ENCODE data around the gene MAP3K9.
A peak's percentile ranks its signal among the peaks of the same experiment; 100 is the strongest.
"Not testable (repeated sequence)": the region's sequence is repeated elsewhere in the genome, so short reads cannot be mapped to it uniquely, and the experiment has no call there.

MAP3K9 gene

DNA sequence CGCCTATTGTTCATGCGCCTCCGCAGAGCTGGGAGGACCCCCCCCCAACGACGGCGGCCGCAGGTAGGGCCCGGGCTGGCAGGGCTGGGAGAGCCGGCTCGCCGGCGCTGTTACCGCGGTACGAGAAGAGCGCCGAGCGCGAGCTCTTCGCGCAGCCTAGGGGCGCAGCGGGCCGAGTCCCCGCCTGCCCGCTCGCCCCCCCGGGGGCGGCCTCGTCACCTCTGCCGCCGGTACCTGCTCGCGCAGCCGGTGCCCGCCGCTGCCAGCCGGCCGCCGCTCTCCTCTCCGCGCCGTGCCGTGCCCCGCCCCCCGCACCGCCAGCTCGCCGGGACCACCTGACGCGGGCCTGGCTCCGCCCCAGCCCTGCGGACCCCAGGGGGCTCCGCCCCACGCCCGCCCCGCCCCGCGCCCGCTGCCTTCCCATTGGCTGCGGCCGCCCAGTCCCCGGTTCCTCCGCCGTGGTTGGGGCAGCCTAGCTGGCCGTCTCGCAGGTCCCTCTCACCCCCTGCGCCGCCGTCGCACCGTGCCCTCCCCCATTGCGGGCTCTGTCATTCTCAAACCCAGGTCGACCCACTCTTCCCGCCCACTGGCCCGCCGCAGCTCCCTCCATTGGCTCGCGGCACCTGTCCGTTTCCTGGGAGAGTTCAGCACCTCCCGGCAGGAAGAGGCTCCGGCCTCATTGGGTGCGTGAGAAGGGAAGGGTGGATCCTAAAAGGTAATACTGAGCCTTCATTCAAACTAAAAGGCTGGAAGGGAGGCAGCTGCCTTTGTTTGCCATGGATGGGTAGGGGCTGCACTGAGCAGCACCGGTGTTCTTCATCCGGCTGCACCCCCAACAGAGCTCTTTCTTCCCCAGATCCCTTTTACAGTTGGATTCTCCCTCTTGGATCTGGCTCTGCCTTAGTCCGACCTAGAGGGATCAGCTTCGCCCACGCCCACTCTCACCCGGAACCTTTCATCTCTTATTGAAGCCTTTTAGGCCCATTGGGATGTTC, at the start of gene MAP3K9:
Gene MAP3K9 (minus strand): TSS at position 289 of the 995 bp plus-strand sequence. CDS start 342 bp downstream, outside the sequence.
- Histone ChIP-seq H3K36me3 (no peaks in the 10 kb centered on the region; the same call in 1 of the 2 replicates), H3K4me3 (ENCODE audit: low read depth, low read length) (peak within 1 kb of the TSS; percentile 82), H3K27me3 (ENCODE audit: insufficient read depth, low read depth, severe bottlenecking) (no peaks in the 10 kb centered on the region), H3K27ac (peak within 1 kb of the TSS; percentile 90), H3K9me3 (ENCODE audit: severe bottlenecking) (no peaks in the 10 kb centered on the region)
- DNase-seq, result peak; percentile 99
- TF ChIP-seq, protein P1, sequence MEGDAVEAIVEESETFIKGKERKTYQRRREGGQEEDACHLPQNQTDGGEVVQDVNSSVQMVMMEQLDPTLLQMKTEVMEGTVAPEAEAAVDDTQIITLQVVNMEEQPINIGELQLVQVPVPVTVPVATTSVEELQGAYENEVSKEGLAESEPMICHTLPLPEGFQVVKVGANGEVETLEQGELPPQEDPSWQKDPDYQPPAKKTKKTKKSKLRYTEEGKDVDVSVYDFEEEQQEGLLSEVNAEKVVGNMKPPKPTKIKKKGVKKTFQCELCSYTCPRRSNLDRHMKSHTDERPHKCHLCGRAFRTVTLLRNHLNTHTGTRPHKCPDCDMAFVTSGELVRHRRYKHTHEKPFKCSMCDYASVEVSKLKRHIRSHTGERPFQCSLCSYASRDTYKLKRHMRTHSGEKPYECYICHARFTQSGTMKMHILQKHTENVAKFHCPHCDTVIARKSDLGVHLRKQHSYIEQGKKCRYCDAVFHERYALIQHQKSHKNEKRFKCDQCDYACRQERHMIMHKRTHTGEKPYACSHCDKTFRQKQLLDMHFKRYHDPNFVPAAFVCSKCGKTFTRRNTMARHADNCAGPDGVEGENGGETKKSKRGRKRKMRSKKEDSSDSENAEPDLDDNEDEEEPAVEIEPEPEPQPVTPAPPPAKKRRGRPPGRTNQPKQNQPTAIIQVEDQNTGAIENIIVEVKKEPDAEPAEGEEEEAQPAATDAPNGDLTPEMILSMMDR (IDR thresholded peaks at IDR 0.05; ENCODE audit: low read depth, low read length), result no peak

DNA sequence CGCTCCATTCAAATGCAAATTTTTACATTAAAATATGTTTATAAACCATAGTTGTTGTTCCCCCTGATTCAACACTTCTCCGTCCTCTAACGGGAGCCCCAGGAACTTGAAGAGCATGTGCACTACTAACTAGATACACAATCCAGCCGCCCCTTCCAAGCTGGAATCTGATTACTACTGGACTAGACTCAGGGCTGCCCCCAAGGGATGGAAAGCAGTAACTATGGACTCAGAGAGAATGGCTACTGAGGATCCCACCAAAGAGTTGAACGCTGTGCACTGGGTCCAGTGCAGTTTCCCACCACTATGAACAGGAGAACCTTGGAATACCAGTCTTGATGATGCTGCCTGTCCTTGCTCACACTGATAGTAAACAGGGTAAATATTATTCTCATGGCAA, 49.3 kb upstream of the MAP3K9 start:
- H3K36me3 ChIP-seq, result no peaks in the 10 kb centered on the region
- H3K9me3 ChIP-seq (ENCODE audit: severe bottlenecking), result no peaks in the 10 kb centered on the region
- H3K27ac ChIP-seq, result no peak overlapping the region
- H3K27me3 ChIP-seq (ENCODE audit: insufficient read depth, low read depth, severe bottlenecking), result no peaks in the 10 kb centered on the region
- TF ChIP-seq, protein P1 (IDR thresholded peaks at IDR 0.05; ENCODE audit: low read depth, low read length), result peak; percentile 25
- H3K4me3 ChIP-seq (ENCODE audit: low read depth, low read length), result no peak overlapping the region
- DNase-seq, result peak; percentile 21

DNA sequence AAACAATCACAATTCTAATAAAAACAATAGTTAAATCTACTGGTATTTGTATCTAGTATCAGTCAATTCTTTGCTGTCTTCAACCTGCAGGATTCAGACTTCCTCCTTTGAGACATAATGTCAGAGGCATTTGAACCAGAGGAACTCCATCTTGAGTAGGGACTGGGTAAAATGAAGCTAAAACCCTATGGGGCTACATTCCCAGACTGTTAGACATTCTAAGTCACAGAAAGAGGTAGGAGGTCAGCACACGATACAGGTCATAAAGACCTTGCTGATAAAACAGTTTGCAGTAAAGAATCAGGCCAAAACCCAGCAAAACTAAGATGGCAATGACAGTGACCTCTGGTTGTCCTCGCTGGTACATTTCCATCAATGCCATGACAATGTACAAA, 48.2 kb upstream of the MAP3K9 start:
- Histone ChIP-seq H3K36me3 (no peaks in the 10 kb centered on the region), H3K9me3 (ENCODE audit: severe bottlenecking) (no peaks in the 10 kb centered on the region), H3K27me3 (ENCODE audit: insufficient read depth, low read depth, severe bottlenecking) (no peaks in the 10 kb centered on the region), H3K4me3 (ENCODE audit: low read depth, low read length) (no peak overlapping the region), H3K27ac (no peak overlapping the region)
- TF ChIP-seq, protein P1 (IDR thresholded peaks at IDR 0.05; ENCODE audit: low read depth, low read length), result no peak
- DNase-seq, result no peak

DNA sequence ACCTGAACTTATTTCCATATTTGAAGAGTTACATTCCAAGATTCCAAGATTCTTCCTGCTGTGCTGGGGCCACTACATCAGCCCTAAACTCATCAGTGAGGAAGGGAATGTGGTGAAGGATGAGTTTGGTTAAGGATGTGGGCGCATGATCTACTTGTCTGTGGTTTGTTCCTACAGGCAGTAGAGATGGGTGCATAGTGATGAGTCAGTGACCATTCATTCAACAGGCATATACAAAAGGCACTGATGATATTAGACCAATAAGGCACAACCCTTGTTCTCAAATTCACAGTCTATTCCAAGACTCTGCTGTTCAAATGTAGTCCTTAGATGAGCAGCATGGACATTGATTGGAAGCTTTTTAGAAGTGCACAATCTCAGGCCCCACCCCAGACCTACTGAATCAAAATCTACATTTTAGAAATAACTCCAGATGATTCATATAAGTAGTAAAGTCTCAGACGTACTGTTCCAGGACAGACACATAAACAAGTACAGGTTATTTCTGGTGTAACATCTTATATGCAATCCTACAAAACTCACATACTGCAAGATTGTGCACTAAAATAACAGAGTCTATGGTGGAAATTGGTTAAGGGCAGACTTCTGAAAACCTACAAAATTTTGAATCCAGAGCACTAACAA, 47.7 kb upstream of the MAP3K9 start:
- Histone ChIP-seq H3K36me3 (no peaks in the 10 kb centered on the region), H3K4me3 (ENCODE audit: low read depth, low read length) (no peak overlapping the region), H3K27me3 (ENCODE audit: insufficient read depth, low read depth, severe bottlenecking) (no peaks in the 10 kb centered on the region), H3K9me3 (ENCODE audit: severe bottlenecking) (no peaks in the 10 kb centered on the region), H3K27ac (no peak overlapping the region)
- DNase-seq, result no peak
- TF ChIP-seq, protein P1 (IDR thresholded peaks at IDR 0.05; ENCODE audit: low read depth, low read length), result no peak

DNA sequence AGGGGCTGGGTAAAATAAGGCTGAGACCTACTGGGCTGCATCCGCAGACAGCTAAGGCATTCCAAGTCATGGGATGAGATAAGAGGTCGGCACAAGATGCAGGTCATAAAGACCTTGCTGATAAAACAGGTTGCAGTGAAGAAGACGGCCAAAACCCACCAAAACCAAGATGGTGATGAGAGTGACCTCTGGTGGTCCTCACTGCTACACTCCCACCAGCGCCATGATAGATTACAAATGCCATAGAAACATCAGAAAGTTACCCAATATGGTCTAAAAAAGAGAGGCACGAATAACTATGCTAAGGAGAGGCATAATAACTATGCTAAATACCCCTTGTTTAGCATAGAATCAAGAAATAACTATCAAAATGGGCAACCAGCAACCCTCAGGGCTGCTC, 46.2 kb upstream of the MAP3K9 start:
- H3K9me3 ChIP-seq (ENCODE audit: severe bottlenecking), result no peaks in the 10 kb centered on the region
- no peaks in the 10 kb centered on the region for H3K36me3 ChIP-seq
- TF ChIP-seq, protein P1 (IDR thresholded peaks at IDR 0.05; ENCODE audit: low read depth, low read length), result no peak
- no peaks in the 10 kb centered on the region for H3K27me3 ChIP-seq (ENCODE audit: insufficient read depth, low read depth, severe bottlenecking)
- no peak for DNase-seq
- H3K4me3 ChIP-seq (ENCODE audit: low read depth, low read length), result no peak overlapping the region
- no peak overlapping the region for H3K27ac ChIP-seq

DNA sequence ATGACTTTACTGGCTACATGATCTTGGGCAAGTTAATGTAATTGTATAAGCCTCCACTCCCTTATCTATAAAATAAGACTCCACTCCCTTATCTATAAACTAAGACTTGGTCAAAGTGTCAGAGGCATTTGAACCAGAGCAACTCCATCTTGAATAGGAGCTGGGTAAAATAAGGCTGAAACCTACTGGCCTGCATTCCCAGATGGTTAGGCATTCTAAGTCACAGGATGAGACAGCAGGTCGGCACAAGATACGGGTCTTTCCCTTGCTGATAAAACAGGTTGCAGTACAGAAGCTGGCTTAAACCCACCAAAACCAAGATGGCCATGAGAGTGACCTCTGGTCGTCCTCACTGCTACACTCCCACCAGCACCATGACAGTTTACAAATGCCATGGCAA, 44.3 kb upstream of the MAP3K9 start:
- H3K36me3 ChIP-seq; H3K9me3 ChIP-seq (ENCODE audit: severe bottlenecking); DNase-seq; H3K27me3 ChIP-seq (ENCODE audit: insufficient read depth, low read depth, severe bottlenecking); H3K27ac ChIP-seq; H3K4me3 ChIP-seq (ENCODE audit: low read depth, low read length): not testable (repeated sequence)
